ENCODE measurements around the gene TSPOAP1.

- TF ChIP-seq CTCF (IDR thresholded peaks at IDR 0.05) (no peak), POLR2A (IDR thresholded peaks at IDR 0.05) (no peak)
These were observed 58.9 kb downstream of the TSPOAP1 start for GRCh38 chr17:58269557-58270291.
